Peyer's patch (tissue), 4 donors: ENCODE results near the gene B3GNT4.

Experiments
- CTCF ChIP-seq, 6 experiments: fragments of 450-650 bp in 4 of 6; fragments of 200-600 bp in 2 of 6; sonication (generic) in 1 of 6; IDR thresholded peaks; one replicate each; pipeline ENCODE4 v1.5.1; 2017 to 2019; ENCODE audit warnings: antibody characterized with exemption in 6 of 6, mild to moderate bottlenecking in 3 of 6, moderate library complexity in 1 of 6
- POLR2A ChIP-seq, 2 donors: fragments of 450-650 bp; IDR thresholded peaks; one replicate each; pipeline ENCODE4 v1.5.1; 2017; ENCODE audit warnings: antibody characterized with exemption in 2 of 2, mild to moderate bottlenecking in 2 of 2, moderate library complexity in 2 of 2

- TF ChIP-seq CTCF (IDR thresholded peaks at IDR 0.05) (no peak), POLR2A (IDR thresholded peaks at IDR 0.05) (no peak)
Observed at GRCh38 chr12:122168492-122168891, 35.0 kb upstream of the B3GNT4 start.
